DMS114 treated with DMSO at 0.1 percent for 48 hours (cell line): Measurements from ENCODE around the gene RBMS3.
"Not testable (repeated sequence)": the region's sequence is repeated elsewhere in the genome, so short reads cannot be mapped to it uniquely, and the experiment has no call there.

Experiments
- DNase-seq: peaks from one replicate; lab custom pipeline; 2025; ENCODE audit not compliant: unreplicated experiment; lab: John Stamatoyannopoulos, UW

Gene RBMS3

GRCh38 chr3:29976871-29977270 lies 696.0 kb downstream of the RBMS3 start:
- no peak for DNase-seq

GRCh38 chr3:29977360-29977759 lies 696.5 kb downstream of the RBMS3 start:
- no peak for DNase-seq

- no peak for DNase-seq
Observed at GRCh38 chr3:29978036-29978435, 697.2 kb downstream of the RBMS3 start.

DNA sequence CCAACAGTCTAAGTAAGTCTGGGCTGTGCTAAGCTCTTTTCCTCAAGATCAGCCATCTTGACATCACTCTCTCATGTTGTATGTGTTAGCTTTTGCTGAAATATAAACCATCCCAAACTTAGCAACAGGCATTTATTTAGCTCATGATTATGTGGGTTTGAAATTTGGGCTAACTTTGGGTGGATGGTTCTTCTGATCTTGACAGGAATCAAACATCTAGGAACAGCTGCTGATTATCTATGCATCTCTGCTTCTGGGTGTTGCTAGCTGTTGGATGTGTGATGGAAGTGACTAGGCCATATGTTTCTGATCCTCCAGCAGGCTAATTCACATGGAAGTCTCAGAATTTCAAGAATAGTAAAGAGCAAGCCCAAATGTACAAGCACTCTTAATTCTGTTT lies 710.3 kb downstream of the RBMS3 start:
- no peak for DNase-seq

GRCh38 chr3:30002797-30003196 lies 721.9 kb downstream of the RBMS3 start:
- DNase-seq = no peak

- no peak for DNase-seq
Observed at GRCh38 chr3:30003741-30004140, 722.9 kb downstream of the RBMS3 start.

GRCh38 chr3:30004481-30004880 lies 723.6 kb downstream of the RBMS3 start:
- no peak for DNase-seq

- DNase-seq = no peak
Observed at GRCh38 chr3:30006111-30006510, 725.2 kb downstream of the RBMS3 start.

DNA sequence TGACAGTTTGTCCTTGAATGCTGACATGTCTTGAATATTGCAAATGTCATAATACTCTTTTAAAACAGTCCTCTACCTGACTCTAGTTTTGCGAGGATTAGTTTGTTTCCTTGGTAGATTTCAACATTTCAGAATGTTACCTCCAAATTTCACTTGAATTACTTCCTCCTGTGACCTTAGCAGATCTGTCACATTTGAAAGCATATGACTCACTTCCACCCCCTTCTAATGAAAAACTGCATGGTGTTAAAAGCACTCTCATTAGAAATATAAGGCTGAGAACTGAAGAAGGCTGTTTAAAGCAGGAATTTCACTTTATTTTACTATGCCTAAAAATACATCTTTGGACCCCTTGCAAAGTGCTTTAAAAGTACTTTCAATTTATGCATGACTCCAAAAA lies 726.8 kb downstream of the RBMS3 start:
- DNase-seq = no peak

- DNase-seq = no peak
Observed at GRCh38 chr3:30011237-30011803, 730.4 kb downstream of the RBMS3 start.

GRCh38 chr3:30012941-30013543 lies 732.2 kb downstream of the RBMS3 start:
- DNase-seq = peak; percentile 29

DNA sequence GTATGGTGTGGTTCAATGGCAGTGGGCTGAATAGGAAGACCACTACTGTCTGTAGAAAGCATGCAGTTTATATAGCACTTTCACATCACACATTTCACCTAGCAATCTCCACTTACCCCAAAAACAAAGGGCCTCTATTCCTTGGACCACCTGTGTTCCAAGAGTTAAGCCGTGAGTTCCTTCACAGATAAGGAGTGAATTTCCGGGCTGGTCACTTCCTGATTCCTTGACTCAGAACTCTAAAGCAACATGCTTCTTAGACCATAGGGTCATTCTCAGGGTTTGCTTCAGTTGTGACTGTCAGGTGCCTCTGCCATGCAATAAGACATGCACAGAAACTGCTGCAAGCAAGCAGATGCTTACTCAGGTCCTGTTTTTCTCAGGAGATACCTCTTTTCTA lies 737.0 kb downstream of the RBMS3 start:
- no peak for DNase-seq

- no peak for DNase-seq
Observed at GRCh38 chr3:30020380-30020779, 739.5 kb downstream of the RBMS3 start.

DNA sequence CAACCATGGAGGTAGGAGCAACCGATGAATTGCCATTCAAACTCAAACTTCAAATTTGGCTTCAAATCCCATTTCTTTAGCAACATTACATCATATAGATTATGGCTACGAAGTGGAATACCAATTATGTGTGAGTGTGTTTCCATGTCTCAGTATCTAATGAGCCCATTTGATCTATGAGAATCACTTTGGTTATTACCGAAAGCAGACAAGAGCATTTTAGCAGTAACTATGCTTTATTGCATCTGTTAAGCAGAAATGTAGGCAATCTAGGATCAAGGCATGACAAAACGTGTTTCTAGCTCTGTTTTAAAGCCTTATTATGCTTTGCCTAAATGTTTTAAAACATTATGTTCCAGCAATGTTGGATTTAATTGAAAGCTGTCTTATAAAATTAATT lies 743.6 kb downstream of the RBMS3 start:
- DNase-seq = no peak

DNA sequence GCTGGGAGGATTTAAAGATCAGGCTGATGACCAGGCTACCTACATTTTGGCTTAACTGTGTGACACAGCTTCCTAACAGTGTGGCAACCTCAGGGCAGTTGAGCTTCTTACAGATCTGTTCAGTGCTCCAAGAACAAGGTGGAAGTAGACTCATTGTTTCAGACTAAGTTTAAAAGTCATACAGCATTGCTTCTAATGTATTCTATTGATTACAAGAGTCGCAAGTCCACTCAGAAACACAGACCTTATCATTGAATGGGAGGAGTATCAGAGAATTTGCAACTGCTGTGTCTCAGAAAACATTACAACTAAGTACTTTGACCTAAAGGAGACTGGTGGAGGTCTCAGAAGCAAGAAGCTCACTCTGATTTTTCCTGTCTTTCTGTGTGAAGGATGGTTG lies 746.0 kb downstream of the RBMS3 start:
- no peak for DNase-seq

DNA sequence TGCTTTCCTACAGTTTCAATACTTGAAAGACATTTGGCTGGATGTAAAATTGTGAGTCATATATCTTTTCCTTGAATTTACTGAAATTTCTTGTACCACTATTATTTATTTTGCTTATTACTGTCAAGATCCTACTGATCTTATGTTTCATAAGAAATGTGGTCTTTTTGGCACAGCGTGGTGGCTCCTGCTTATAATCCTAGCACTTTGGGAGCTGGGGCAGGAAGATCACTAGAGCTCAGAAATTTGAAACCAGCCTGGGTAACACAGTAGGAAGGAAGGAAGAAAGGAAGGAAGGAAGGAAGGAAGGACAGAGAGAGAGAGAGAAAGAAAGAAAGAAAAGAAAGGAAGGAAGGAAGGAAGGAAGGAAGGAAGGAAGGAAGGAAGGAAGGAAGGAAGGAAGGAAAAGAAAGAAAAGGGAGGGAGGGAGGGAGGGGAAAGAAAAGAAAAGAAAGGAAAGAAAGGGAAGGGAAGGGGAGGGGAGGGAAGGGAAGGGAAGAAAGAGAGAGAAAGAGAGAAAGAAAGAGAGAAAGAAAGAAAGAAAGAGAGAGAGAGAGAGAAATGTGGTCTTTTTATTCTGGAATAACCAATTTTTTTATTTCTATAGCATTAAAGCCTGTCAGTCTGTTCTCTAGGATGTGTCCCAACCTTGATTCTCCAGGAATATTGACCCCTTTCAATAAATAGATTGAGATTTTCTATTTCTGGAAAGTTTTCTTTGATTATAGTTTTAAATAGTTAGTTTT lies 753.5 kb downstream of the RBMS3 start:
- DNase-seq = no peak

GRCh38 chr3:30035935-30036567 lies 755.2 kb downstream of the RBMS3 start:
- no peak for DNase-seq

GRCh38 chr3:30040126-30040525 lies 759.3 kb downstream of the RBMS3 start:
- no peak for DNase-seq

DNA sequence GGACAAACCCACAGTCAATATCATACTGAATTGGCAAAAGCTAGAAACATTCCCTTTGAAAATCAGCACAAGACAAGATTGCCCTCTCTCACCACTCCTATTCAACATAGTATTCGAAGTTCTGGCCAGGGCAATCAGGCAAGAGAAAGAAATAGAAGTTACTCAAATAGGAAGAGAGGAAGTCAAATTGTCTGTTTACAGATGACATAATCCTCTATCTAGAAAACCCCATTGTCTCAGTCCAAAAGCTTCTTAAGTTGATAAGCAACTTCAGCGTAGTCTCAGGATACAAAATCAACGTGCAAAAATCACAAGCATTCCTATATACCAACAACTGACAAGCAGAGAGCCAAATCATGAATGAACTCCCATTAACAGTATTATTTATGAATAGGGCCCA lies 760.6 kb downstream of the RBMS3 start:
- not testable (repeated sequence) for DNase-seq

DNA sequence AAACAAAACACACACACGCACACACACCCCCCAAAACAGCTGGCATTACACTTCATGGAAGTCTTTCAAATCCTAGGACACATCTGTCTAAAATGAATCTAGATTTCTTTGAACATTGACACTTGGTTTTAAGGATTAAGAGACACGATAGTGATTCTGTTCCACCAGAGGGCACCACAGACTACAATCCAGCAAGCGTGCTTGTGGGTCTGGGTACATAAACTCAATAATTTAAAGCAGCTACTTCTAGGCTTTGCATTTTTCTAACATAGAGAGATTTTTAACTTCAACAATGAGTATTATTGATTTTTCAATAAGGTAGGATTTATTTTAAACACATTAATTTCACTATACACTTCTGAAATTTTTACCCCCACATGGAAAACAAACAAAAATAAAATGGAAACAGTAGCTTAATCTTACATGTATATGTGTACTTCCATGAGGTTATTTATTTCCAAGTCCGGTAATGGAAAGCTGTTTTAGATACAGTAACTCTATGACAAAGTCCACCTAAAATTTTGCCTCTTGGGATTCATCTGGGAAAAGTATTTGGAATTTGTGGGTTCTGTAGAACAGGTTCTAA lies 761.5 kb downstream of the RBMS3 start:
- peak; percentile 36 for DNase-seq

- no peak for DNase-seq
Observed at GRCh38 chr3:30042916-30043555, 762.2 kb downstream of the RBMS3 start.
